ENCODE measurements around the gene TNFAIP8. TPM values are rescaled to one million over a fixed set of nuclear protein-coding genes. Genes with fewer than 3 reads are reported as not detected.

Gene TNFAIP8
- polyA plus RNA-seq, 1 of the 3 experiments (the other 2 are of a cell fraction) = 31.3 TPM

DNA sequence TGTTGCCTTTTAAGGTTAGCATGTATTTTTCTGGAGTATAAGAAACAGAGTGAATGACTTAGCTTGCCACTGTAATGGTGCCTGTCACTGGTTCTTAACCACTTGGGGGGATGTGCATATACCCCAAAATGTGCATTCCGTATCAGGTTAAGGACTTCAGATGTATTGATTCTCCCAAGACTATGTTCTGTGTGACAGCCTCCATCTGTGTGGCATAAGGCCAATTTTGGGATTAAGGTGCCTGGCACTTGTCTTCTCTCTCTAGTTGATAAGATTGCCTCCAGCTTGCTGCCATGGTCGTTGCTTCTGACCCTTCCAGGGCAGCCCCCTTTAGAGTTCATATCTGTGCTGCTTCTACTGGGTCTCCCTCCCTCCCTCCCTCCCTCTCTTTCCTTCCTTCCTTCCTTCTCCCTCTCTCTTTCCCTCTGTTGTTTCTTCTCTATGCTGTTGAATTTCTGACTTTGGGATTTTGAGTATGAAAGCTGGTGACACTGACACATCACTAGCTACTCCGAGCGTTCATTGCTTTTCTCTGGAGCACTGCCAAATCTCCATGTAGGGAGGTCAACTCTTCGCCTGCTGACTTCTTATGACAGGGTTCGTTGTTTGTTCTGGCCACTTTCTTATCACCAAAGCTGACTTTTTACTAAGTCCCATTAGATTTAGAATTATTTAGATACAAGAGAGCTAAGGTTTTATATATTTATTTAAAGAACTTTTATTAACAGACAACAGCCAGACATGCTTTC is 31.0 kb downstream of the TNFAIP8 start:
- 61% methylated on average over 6 of the region's 6 CpGs for WGBS (ENCODE audit: low lambda C conversion rate)
- ChIA-PET POLR2A (no interaction called here), CTCF (interaction anchor here (1.0 kb wide), 1 partner anchor 25 kb away, joined by 7 read pairs; no protein-coding TSS in a partner anchor)
- no peaks in the 10 kb centered on the region for H3K27me3 ChIP-seq (ENCODE audit: insufficient read depth)
- no peaks in the 10 kb centered on the region for H3K9me2 ChIP-seq
- no peaks in the 10 kb centered on the region for H3K9me3 ChIP-seq
- peaks cover 13 to 17% of the 10 kb centered on the region in 2 experiments; a peak in 3 of 4 replicates for H3K4me1 ChIP-seq (ENCODE audit: control insufficient read depth in 1 of 2, insufficient read depth in 2 of 2, low read depth in 1 of 2, low read length in 1 of 2)
- no peak overlapping the region for H3K4me3 ChIP-seq (ENCODE audit: low read depth in 2 of 2, low read length in 1 of 2)
- no peak overlapping the region for H3K9ac ChIP-seq
- H2AFZ ChIP-seq (ENCODE audit: low read depth) = no peak overlapping the region
- TF ChIP-seq RFX5 (IDR thresholded peaks at IDR 0.05; ENCODE audit: low read length) = no peak
- TF ChIP-seq POLR2AphosphoS5 (IDR thresholded peaks at IDR 0.05; ENCODE audit: low read depth, low read length) = no peak
- no peak for TF ChIP-seq EZH2phosphoT487 (IDR thresholded peaks at IDR 0.05; ENCODE audit: borderline replicate concordance, low read depth)
- no peak for TF ChIP-seq CHD2 (IDR thresholded peaks at IDR 0.05; ENCODE audit: low read length, partially characterized antibody)
- TF ChIP-seq MXI1 (IDR thresholded peaks at IDR 0.05; ENCODE audit: low read depth, low read length) = no peak
- no peak for TF ChIP-seq TCF12 (IDR thresholded peaks at IDR 0.05)
- TF ChIP-seq, protein P1, sequence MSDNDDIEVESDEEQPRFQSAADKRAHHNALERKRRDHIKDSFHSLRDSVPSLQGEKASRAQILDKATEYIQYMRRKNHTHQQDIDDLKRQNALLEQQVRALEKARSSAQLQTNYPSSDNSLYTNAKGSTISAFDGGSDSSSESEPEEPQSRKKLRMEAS (IDR thresholded peaks at IDR 0.05; ENCODE audit: low read depth) = no peak
- TF ChIP-seq, protein P2, sequence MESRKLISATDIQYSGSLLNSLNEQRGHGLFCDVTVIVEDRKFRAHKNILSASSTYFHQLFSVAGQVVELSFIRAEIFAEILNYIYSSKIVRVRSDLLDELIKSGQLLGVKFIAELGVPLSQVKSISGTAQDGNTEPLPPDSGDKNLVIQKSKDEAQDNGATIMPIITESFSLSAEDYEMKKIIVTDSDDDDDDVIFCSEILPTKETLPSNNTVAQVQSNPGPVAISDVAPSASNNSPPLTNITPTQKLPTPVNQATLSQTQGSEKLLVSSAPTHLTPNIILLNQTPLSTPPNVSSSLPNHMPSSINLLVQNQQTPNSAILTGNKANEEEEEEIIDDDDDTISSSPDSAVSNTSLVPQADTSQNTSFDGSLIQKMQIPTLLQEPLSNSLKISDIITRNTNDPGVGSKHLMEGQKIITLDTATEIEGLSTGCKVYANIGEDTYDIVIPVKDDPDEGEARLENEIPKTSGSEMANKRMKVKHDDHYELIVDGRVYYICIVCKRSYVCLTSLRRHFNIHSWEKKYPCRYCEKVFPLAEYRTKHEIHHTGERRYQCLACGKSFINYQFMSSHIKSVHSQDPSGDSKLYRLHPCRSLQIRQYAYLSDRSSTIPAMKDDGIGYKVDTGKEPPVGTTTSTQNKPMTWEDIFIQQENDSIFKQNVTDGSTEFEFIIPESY (IDR thresholded peaks at IDR 0.05; ENCODE audit: borderline replicate concordance, low read depth) = no peak
- no peak for TF ChIP-seq RXRA (IDR thresholded peaks at IDR 0.05; ENCODE audit: borderline replicate concordance, low read depth)
- no peak for TF ChIP-seq TEAD4 (IDR thresholded peaks at IDR 0.05; ENCODE audit: borderline replicate concordance, insufficient read depth)
- no peak for TF ChIP-seq ELF1 (IDR thresholded peaks at IDR 0.05)
- TF ChIP-seq YY1 (IDR thresholded peaks at IDR 0.05; ENCODE audit: low read depth) = no peak
- no peak for TF ChIP-seq TAF1 (IDR thresholded peaks at IDR 0.05; ENCODE audit: borderline replicate concordance, low read depth, low read length)
- no peak for TF ChIP-seq GABPA (IDR thresholded peaks at IDR 0.05; ENCODE audit: low read depth)
- TF ChIP-seq, protein P3, sequence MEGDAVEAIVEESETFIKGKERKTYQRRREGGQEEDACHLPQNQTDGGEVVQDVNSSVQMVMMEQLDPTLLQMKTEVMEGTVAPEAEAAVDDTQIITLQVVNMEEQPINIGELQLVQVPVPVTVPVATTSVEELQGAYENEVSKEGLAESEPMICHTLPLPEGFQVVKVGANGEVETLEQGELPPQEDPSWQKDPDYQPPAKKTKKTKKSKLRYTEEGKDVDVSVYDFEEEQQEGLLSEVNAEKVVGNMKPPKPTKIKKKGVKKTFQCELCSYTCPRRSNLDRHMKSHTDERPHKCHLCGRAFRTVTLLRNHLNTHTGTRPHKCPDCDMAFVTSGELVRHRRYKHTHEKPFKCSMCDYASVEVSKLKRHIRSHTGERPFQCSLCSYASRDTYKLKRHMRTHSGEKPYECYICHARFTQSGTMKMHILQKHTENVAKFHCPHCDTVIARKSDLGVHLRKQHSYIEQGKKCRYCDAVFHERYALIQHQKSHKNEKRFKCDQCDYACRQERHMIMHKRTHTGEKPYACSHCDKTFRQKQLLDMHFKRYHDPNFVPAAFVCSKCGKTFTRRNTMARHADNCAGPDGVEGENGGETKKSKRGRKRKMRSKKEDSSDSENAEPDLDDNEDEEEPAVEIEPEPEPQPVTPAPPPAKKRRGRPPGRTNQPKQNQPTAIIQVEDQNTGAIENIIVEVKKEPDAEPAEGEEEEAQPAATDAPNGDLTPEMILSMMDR (IDR thresholded peaks at IDR 0.05) = no peak
- TF ChIP-seq NRF1 (IDR thresholded peaks at IDR 0.05; ENCODE audit: low read depth, low read length) = no peak
- TF ChIP-seq, protein P4, sequence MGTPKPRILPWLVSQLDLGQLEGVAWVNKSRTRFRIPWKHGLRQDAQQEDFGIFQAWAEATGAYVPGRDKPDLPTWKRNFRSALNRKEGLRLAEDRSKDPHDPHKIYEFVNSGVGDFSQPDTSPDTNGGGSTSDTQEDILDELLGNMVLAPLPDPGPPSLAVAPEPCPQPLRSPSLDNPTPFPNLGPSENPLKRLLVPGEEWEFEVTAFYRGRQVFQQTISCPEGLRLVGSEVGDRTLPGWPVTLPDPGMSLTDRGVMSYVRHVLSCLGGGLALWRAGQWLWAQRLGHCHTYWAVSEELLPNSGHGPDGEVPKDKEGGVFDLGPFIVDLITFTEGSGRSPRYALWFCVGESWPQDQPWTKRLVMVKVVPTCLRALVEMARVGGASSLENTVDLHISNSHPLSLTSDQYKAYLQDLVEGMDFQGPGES (IDR thresholded peaks at IDR 0.05; ENCODE audit: low read depth, low read length) = no peak
- no peak for TF ChIP-seq RAD21 (IDR thresholded peaks at IDR 0.05; ENCODE audit: low read length)
- no peak for TF ChIP-seq SMC3 (IDR thresholded peaks at IDR 0.05; ENCODE audit: low read depth, low read length)
- TF ChIP-seq, protein P5, sequence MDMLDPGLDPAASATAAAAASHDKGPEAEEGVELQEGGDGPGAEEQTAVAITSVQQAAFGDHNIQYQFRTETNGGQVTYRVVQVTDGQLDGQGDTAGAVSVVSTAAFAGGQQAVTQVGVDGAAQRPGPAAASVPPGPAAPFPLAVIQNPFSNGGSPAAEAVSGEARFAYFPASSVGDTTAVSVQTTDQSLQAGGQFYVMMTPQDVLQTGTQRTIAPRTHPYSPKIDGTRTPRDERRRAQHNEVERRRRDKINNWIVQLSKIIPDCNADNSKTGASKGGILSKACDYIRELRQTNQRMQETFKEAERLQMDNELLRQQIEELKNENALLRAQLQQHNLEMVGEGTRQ (IDR thresholded peaks at IDR 0.05; ENCODE audit: borderline replicate concordance, low read depth, low read length) = no peak
- H3K36me3 ChIP-seq (replicated peaks in 1 of 2; ENCODE audit: control insufficient read depth in 1 of 2, insufficient read depth in 2 of 2, low read length in 1 of 2) = no peaks in the 10 kb centered on the region
- peaks cover 12% of the 10 kb centered on the region for H3F3A ChIP-seq (replicated peaks; ENCODE audit: insufficient read depth)
- H3K4me2 ChIP-seq = no peak overlapping the region
- DNase-seq = no peak
- peaks cover 18% of the 10 kb centered on the region for H3K79me2 ChIP-seq (ENCODE audit: insufficient read depth)
- no peak overlapping the region for H3K27ac ChIP-seq (ENCODE audit: low read depth in 2 of 2, low read length in 1 of 2)
- no peaks in the 10 kb centered on the region for H4K20me1 ChIP-seq (ENCODE audit: insufficient read depth)

Data from SK-N-SH (cell line).